NCI-H345 treated with DMSO at 0.1 percent for 48 hours (cell line): ENCODE results near the gene BTF3L4.

Experiments
- DNase-seq: peaks from one replicate; lab custom pipeline; 2025; ENCODE audit not compliant: unreplicated experiment; lab: John Stamatoyannopoulos, UW

The BTF3L4 gene

DNA sequence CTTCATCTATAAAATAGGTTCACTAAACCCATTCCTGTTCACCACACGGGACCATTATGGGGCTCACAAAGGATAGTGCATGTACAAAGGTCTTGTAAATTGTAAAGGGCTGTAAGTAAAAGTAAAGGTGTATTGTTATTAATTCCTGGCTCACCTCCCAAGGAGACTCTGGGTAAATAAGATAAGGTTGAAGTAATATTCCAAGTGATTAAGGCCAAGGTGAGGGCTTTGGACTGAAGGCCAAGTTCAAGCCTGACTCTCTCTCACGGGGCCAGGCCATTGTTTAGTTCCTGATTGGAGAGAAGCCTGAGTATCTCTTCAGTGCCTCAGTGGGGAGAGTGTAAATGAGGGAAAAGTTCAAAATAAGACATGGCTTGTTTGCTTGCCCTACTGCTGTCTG is 66.3 kb downstream of the BTF3L4 start:
- DNase-seq: no peak

- DNase-seq: no peak
Measured at GRCh38 chr1:52123622-52124021, 67.5 kb downstream of the BTF3L4 start.

DNA sequence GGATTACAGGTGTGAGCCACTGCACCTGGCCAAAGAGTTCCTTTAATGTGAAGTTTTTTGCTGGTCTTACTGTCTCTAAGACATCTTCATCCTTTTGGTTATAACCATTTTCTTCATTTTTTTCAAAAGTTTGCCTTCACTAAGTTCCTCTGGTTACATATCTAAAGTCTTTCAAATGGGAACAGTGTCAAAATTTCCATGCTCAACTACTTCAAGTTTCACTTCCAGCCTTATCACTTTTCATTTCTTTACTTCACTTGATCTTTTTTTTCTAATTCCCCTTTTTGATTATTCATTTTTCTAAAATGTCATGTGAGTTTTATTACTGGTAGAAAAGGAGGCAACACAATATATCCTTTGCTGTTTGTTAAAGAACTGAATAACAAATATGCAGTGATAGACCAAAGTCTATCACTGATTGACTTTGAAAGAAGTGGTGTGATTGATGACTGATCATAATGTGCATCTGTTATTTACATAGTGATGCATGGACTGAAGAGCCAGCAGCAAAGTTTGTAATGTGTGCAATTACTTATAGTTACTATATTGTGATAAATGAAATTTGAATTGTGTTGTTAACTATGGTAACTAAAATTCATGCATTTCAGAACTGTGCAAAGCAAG is 69.8 kb downstream of the BTF3L4 start:
- DNase-seq: no peak

GRCh38 chr1:52127181-52128180 is 71.4 kb downstream of the BTF3L4 start:
- DNase-seq: peak; percentile 27

DNA sequence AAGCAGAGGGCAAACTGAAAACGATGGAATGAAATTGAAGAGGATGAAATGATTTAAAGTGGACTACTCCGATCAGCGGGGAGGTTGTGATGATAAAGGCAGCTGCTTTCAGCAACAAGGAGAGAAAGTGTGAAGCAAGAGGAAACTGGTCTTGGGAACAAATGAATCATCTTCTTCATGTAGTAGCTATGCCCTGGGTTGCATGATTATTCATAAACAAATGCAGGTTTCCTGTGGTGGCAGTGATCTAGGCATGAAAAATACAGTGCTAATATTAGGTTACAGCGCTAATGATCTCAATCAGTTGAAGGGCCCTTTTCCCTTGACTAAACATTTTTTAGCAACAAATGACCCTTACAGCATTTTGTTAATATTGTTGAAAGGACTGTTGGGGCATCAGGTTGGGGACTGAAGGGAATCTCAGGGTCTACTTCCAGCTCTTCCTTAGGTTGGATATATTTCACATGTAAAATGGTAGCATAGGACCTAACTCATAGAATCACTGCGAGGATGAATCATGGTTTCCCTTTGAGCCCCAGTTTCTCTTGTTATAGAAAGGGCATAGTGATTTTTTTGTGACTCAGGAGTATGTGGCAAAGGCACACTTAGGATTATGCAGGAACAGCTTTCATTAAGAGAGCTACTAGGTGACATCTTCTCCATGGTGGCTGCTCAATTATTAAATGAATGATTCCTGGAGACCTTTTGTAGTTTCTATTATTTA is 83.9 kb downstream of the BTF3L4 start:
- DNase-seq: no peak
